HG02759 (cell line): ENCODE measurements around the gene TM4SF18.

Experiments
- ATAC-seq: cut with Tn5 transposase; IDR thresholded peaks from one replicate; pipeline ENCODE4 v1.9.1; 2021; ENCODE audit warnings: mild to moderate bottlenecking, moderate library complexity; ENCODE audit not compliant: unreplicated experiment

TM4SF18 gene

GRCh38 chr3:149331396-149331795 is 2.0 kb downstream of the TM4SF18 start:
- ATAC-seq: no peak

- ATAC-seq: no peak
These were observed 2.7 kb downstream of the TM4SF18 start for GRCh38 chr3:149330609-149331331.

- ATAC-seq: no peak
These were observed 6.3 kb downstream of the TM4SF18 start for GRCh38 chr3:149327156-149327555.

- no peak for ATAC-seq
These were observed 7.9 kb downstream of the TM4SF18 start for GRCh38 chr3:149325581-149325980.

- ATAC-seq: no peak
These were observed 9.1 kb downstream of the TM4SF18 start for GRCh38 chr3:149324332-149324731.

GRCh38 chr3:149321640-149322039 is 11.8 kb downstream of the TM4SF18 start:
- no peak for ATAC-seq

- no peak for ATAC-seq
These were observed 12.3 kb downstream of the TM4SF18 start for GRCh38 chr3:149321136-149321535.

- no peak for ATAC-seq
These were observed 13.7 kb downstream of the TM4SF18 start for GRCh38 chr3:149319750-149320149.

- ATAC-seq: no peak
These were observed 16.4 kb downstream of the TM4SF18 start for GRCh38 chr3:149317072-149317471.

- ATAC-seq: no peak
These were observed 17.0 kb downstream of the TM4SF18 start for GRCh38 chr3:149316437-149316836.

GRCh38 chr3:149315694-149316093 is 17.7 kb downstream of the TM4SF18 start:
- ATAC-seq: no peak

- no peak for ATAC-seq
These were observed 18.4 kb downstream of the TM4SF18 start for GRCh38 chr3:149314807-149315578.

GRCh38 chr3:149313542-149313941 is 19.9 kb downstream of the TM4SF18 start:
- ATAC-seq: no peak

GRCh38 chr3:149310796-149311534 is 22.5 kb downstream of the TM4SF18 start:
- no peak for ATAC-seq

- no peak for ATAC-seq
These were observed 26.0 kb downstream of the TM4SF18 start for GRCh38 chr3:149307435-149307783.

GRCh38 chr3:149306751-149307434 is 26.5 kb downstream of the TM4SF18 start:
- ATAC-seq: no peak

GRCh38 chr3:149305376-149305775 is 28.1 kb downstream of the TM4SF18 start:
- no peak for ATAC-seq

GRCh38 chr3:149299938-149300801 is 33.3 kb downstream of the TM4SF18 start:
- peak; percentile 67 for ATAC-seq

- ATAC-seq: no peak
These were observed 36.5 kb downstream of the TM4SF18 start for GRCh38 chr3:149296972-149297371.

GRCh38 chr3:149292666-149293065 is 40.8 kb downstream of the TM4SF18 start:
- ATAC-seq: no peak
